H1 (cell line): Measurements from ENCODE around the gene TSKU. TPM values are rescaled to one million over a fixed set of nuclear protein-coding genes. Genes with fewer than 3 reads are reported as not detected.

ENCODE experiments used
- BACH1 ChIP-seq: IDR thresholded peaks from 2 replicates; pipeline ENCODE4 v1.6.1; 2012; ENCODE audit warnings: low read length, improper control_type of control experiment
- CREB1 ChIP-seq: IDR thresholded peaks from 2 replicates; pipeline ENCODE4 v1.6.1; 2012; ENCODE audit warnings: inconsistent platforms
- RBBP5 ChIP-seq: IDR thresholded peaks from 2 replicates; pipeline ENCODE4 v1.7.1; 2012; ENCODE audit warnings: low read depth, mild to moderate bottlenecking, inconsistent platforms, low read length, moderate library complexity, borderline replicate concordance
- SAP30 ChIP-seq: fragments of 300-600 bp; sonication (generic); IDR thresholded peaks from 2 replicates; pipeline ENCODE4 v1.7.1; 2012; ENCODE audit warnings: low read length, moderate library complexity, mild to moderate bottlenecking, inconsistent platforms; ENCODE audit not compliant: insufficient read depth, insufficient replicate concordance
- polyA plus RNA-seq, 7 experiments: library from polyadenylated mRNA; depleted of rRNA in 3 of 7; stranded (reverse) in 5 of 7; unstranded in 2 of 7; fragments of >200 nt in 5 of 7; fragments of 200-250 nt in 2 of 7; gene quantifications; 1 replicate in 5 of 7; 2 replicates in 1 of 7; 4 replicates in 1 of 7; pipeline versions ENCODE4 v1.2.1 to v1.2.3, GENCODE V29; 2011 to 2013; ENCODE audit warnings: missing spikeins in 2 of 7, mixed read lengths in 2 of 7
- total RNA-seq: library from RNA; stranded (reverse); fragmentation: NEBNext Ultra II Directional; extraction: Animal tissue kit (Norgen Biotek cat#: 25700); gene quantifications from 2 replicates; pipeline ENCODE4 v1.2.1, GENCODE V29; 2021

Gene TSKU
- total and polyA plus RNA-seq, 2 of the 8 experiments (the other 6 are each of a cell fraction or from before 2014, with no cell fraction given) = 22.8 to 28.4 TPM

GRCh38 chr11:76753449-76753848, 29.7 kb upstream of the TSKU start (continued):
- TF ChIP-seq SAP30 (no peak), CREB1 (no peak), BACH1 (no peak), RBBP5 (no peak)
